ENCODE data around the gene SNCAIP.

DNA sequence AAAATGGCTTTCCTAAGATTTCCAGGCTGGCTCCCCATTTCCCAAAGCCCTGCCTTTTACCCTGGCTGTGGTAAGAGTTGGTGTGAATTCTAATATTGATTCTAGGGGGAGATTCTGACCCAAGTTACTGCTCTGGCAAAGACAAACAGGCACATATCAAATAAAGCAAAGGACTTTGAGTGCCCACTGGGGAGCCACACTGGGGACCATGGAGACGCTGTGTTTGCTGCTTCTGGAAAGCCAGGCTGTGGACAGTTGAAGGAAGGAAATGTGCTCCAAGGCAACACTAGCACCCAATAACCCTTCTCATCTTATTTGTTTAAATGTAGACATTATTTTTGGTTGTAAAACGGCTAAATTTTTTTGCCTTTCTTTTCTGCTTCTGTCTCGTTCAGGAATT is 78.7 kb downstream of the SNCAIP start:
- TF ChIP-seq, protein P1, sequence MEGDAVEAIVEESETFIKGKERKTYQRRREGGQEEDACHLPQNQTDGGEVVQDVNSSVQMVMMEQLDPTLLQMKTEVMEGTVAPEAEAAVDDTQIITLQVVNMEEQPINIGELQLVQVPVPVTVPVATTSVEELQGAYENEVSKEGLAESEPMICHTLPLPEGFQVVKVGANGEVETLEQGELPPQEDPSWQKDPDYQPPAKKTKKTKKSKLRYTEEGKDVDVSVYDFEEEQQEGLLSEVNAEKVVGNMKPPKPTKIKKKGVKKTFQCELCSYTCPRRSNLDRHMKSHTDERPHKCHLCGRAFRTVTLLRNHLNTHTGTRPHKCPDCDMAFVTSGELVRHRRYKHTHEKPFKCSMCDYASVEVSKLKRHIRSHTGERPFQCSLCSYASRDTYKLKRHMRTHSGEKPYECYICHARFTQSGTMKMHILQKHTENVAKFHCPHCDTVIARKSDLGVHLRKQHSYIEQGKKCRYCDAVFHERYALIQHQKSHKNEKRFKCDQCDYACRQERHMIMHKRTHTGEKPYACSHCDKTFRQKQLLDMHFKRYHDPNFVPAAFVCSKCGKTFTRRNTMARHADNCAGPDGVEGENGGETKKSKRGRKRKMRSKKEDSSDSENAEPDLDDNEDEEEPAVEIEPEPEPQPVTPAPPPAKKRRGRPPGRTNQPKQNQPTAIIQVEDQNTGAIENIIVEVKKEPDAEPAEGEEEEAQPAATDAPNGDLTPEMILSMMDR (conservative IDR thresholded peaks at IDR 0.05 in 1 of 2, IDR thresholded peaks at IDR 0.05 in 1 of 2; ENCODE audit: extremely low read depth in 1 of 2, insufficient read depth in 1 of 2, low read depth in 1 of 2, low read length in 2 of 2): no peak
- TF ChIP-seq EZH2 (IDR thresholded peaks at IDR 0.05; ENCODE audit: borderline replicate concordance, low read length): no peak

Data from mammary epithelial cell (primary cell).